DND-41 (cell line): Measurements from ENCODE around the gene THBD.

ENCODE experiments used
- ATAC-seq: fragments of 200-7000 bp; cut with Tn5 transposase; 3 replicates; pipeline ENCODE4 v1.9.1; 2021; ENCODE audit warnings: low read depth; ENCODE audit not compliant: insufficient read depth
- DNase-seq: peaks from one replicate; pipeline ENCODE4 v3.0.0-alpha.2; 2020
- H2AFZ ChIP-seq: 2 replicates; pipeline ENCODE4 v1.6.0; 2012; ENCODE audit warnings: low read depth, low read length
- H3K27ac ChIP-seq: 2 replicates; pipeline ENCODE4 v1.5.1; 2012; ENCODE audit warnings: low read length, inconsistent platforms
- H3K27me3 ChIP-seq: fragments of 200-600 bp; sonication (generic); 2 replicates; pipeline ENCODE4 v1.6.0; 2012; ENCODE audit warnings: low read length, mild to moderate bottlenecking, inconsistent platforms; ENCODE audit not compliant: insufficient read depth, poor library complexity
- H3K36me3 ChIP-seq: 2 replicates; pipeline ENCODE4 v1.5.1; 2012; ENCODE audit warnings: low read length, inconsistent platforms; ENCODE audit not compliant: insufficient read depth
- H3K4me1 ChIP-seq: 2 replicates; pipeline ENCODE4 v1.5.1; 2012; ENCODE audit warnings: mild to moderate bottlenecking, low read length; ENCODE audit not compliant: insufficient read depth
- H3K4me2 ChIP-seq: 2 replicates; pipeline ENCODE4 v1.6.0; 2012; ENCODE audit warnings: mild to moderate bottlenecking, moderate library complexity, low read length, inconsistent platforms; ENCODE audit not compliant: insufficient read depth
- H3K4me3 ChIP-seq, 2 experiments: fragments of 200-600 bp in 1 of 2; shearing (Covaris generic) in 1 of 2; 2 replicates each; pipeline ENCODE4 v1.5.1; 2012 to 2016; ENCODE audit warnings: inconsistent platforms in 2 of 2, low read length in 2 of 2, mild to moderate bottlenecking in 2 of 2, low read depth in 1 of 2, moderate library complexity in 1 of 2
- H3K79me2 ChIP-seq: 2 replicates; pipeline ENCODE4 v1.6.0; 2012; ENCODE audit warnings: low read length, inconsistent platforms; ENCODE audit not compliant: insufficient read depth
- H3K9ac ChIP-seq: 2 replicates; pipeline ENCODE4 v1.6.0; 2012; ENCODE audit warnings: low read depth, mild to moderate bottlenecking, inconsistent platforms, low read length, moderate library complexity
- H3K9me3 ChIP-seq: 2 replicates; pipeline ENCODE4 v1.5.1; 2012; ENCODE audit warnings: low read length, moderate library complexity, mild to moderate bottlenecking, inconsistent platforms; ENCODE audit not compliant: insufficient read depth, severe bottlenecking
- H4K20me1 ChIP-seq: 2 replicates; pipeline ENCODE4 v1.6.0; 2012; ENCODE audit warnings: low read length; ENCODE audit not compliant: insufficient read depth
- EZH2 ChIP-seq: IDR thresholded peaks from 3 replicates; pipeline ENCODE4 v1.6.1; 2012; ENCODE audit warnings: borderline replicate concordance, low read depth, mild to moderate bottlenecking, moderate library complexity, low read length, inconsistent platforms; ENCODE audit not compliant: severe bottlenecking
- TF ChIP-seq, protein P1 (sequence below): IDR thresholded peaks from 2 replicates; pipeline ENCODE4 v1.5.1; 2012; ENCODE audit warnings: borderline replicate concordance, low read length, moderate library complexity, mild to moderate bottlenecking; ENCODE audit not compliant: poor library complexity, severe bottlenecking; ENCODE audit errors: extremely low read depth

The THBD gene

GRCh38 chr20:23022849-23023248, 26.6 kb downstream of the THBD start:
- Histone ChIP-seq H3K36me3 (no peaks in the 10 kb centered on the region), H3K4me1 (peaks cover 39% of the 10 kb centered on the region), H3K9me3 (no peaks in the 10 kb centered on the region), H2AFZ (no peak overlapping the region), H3K4me2 (no peak overlapping the region), H3K79me2 (no peaks in the 10 kb centered on the region), H3K27ac (no peak overlapping the region), H3K9ac (no peak overlapping the region), H3K27me3 (no peaks in the 10 kb centered on the region), H3K4me3 (no peak overlapping the region), H4K20me1 (no peaks in the 10 kb centered on the region)
- TF ChIP-seq EZH2 = no peak
- TF ChIP-seq, protein P1, sequence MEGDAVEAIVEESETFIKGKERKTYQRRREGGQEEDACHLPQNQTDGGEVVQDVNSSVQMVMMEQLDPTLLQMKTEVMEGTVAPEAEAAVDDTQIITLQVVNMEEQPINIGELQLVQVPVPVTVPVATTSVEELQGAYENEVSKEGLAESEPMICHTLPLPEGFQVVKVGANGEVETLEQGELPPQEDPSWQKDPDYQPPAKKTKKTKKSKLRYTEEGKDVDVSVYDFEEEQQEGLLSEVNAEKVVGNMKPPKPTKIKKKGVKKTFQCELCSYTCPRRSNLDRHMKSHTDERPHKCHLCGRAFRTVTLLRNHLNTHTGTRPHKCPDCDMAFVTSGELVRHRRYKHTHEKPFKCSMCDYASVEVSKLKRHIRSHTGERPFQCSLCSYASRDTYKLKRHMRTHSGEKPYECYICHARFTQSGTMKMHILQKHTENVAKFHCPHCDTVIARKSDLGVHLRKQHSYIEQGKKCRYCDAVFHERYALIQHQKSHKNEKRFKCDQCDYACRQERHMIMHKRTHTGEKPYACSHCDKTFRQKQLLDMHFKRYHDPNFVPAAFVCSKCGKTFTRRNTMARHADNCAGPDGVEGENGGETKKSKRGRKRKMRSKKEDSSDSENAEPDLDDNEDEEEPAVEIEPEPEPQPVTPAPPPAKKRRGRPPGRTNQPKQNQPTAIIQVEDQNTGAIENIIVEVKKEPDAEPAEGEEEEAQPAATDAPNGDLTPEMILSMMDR = no peak
- no peak for ATAC-seq
- no peak for DNase-seq

DNA sequence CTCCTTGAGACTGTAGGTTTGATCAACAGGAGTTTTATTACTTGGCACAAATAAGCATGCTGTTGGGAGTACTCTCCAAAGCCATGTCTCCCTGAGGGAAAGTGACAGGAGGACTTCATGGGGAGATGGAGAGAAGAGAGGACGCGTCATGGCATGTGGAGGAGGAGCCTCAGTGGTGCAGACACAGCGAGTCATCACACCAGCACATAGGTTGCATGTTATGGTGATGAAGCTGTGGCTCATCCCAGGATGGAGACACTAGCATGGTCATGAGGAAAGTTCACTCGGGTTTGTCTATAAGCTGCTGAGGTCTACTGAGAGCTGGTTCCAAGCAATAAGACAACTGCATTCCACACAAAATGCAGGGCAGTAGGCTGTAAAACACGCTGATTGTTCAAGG, 27.5 kb downstream of the THBD start:
- H3K79me2 ChIP-seq = no peaks in the 10 kb centered on the region
- ATAC-seq (no peak), DNase-seq (no peak)
- H3K9me3 ChIP-seq = no peaks in the 10 kb centered on the region
- peaks cover 39% of the 10 kb centered on the region for H3K4me1 ChIP-seq
- no peak overlapping the region for H2AFZ ChIP-seq
- H3K27me3 ChIP-seq = no peaks in the 10 kb centered on the region
- no peak overlapping the region for H3K9ac ChIP-seq
- no peaks in the 10 kb centered on the region for H3K36me3 ChIP-seq
- no peak overlapping the region for H3K4me3 ChIP-seq
- no peak for TF ChIP-seq EZH2
- TF ChIP-seq, protein P1 = no peak
- H3K4me2 ChIP-seq = no peak overlapping the region
- H4K20me1 ChIP-seq = no peaks in the 10 kb centered on the region
- H3K27ac ChIP-seq = no peak overlapping the region

- H3K9ac ChIP-seq = no peak overlapping the region
- DNase-seq = no peak
- H3K27ac ChIP-seq = no peak overlapping the region
- no peak overlapping the region for H2AFZ ChIP-seq
- H3K4me2 ChIP-seq = no peak overlapping the region
- H3K79me2 ChIP-seq = no peaks in the 10 kb centered on the region
- no peaks in the 10 kb centered on the region for H4K20me1 ChIP-seq
- no peaks in the 10 kb centered on the region for H3K36me3 ChIP-seq
- 0 out of 3 replicates have a peak, but pooled peaks have one; percentile 31 for ATAC-seq
- TF ChIP-seq, protein P1 = peak; percentile 46
- no peak for TF ChIP-seq EZH2
- peaks cover 39% of the 10 kb centered on the region for H3K4me1 ChIP-seq
- no peak overlapping the region for H3K4me3 ChIP-seq
- no peaks in the 10 kb centered on the region for H3K9me3 ChIP-seq
- no peaks in the 10 kb centered on the region for H3K27me3 ChIP-seq
These were observed 27.9 kb downstream of the THBD start for GRCh38 chr20:23021541-23021940.
